H1 (cell line): ENCODE measurements around the gene EFCAB6. TPM values are rescaled to one million over a fixed set of nuclear protein-coding genes. Genes with fewer than 3 reads are reported as not detected.

Experiments
- CTCF ChIA-PET: fragments of 300-600 bp; sonication (Branson Sonifier 250); formaldehyde crosslinking; loops from one replicate; lab custom pipeline; 2021; ENCODE audit not compliant: partially characterized antibody; lab: Charles Lee
- POLR2A ChIA-PET: fragments of 300-600 bp; sonication (Branson Sonifier 250); formaldehyde crosslinking; loops from one replicate; lab custom pipeline; 2021; ENCODE audit warnings: inconsistent platforms; ENCODE audit not compliant: partially characterized antibody; lab: Charles Lee
- DNase-seq, 2 experiments: peaks; one replicate each; pipeline versions ENCODE4 v3.0.0 to v3.0.0-alpha.2; 2010 to 2022; ENCODE audit warnings: low spot score in 2 of 2, low read depth in 1 of 2, mixed read lengths in 1 of 2
- FAIRE-seq: peaks from 2 replicates; lab custom pipeline; 2011; peaks lifted over from hg19 to GRCh38; lab: Jason Lieb, UNC
- H2AFZ ChIP-seq: 2 replicates; pipeline ENCODE4 v1.8.1; 2012; ENCODE audit warnings: low read length, inconsistent platforms
- H2AK5ac ChIP-seq: 2 replicates; pipeline ENCODE4 v1.6.1; 2013; ENCODE audit warnings: low read depth, low read length
- H2BK120ac ChIP-seq: replicated peaks from 2 replicates; pipeline ENCODE3; 2013; ENCODE audit warnings: low read depth, low read length, inconsistent platforms
- H2BK12ac ChIP-seq: 2 replicates; pipeline ENCODE4 v1.6.1; 2013; ENCODE audit warnings: low read depth, low read length
- H2BK15ac ChIP-seq: 2 replicates; pipeline ENCODE4 v1.6.1; 2013; ENCODE audit warnings: low read length
- H2BK20ac ChIP-seq: 2 replicates; pipeline ENCODE4 v1.6.1; 2013; ENCODE audit warnings: low read length
- H2BK5ac ChIP-seq: 2 replicates; pipeline ENCODE4 v1.6.1; 2013; ENCODE audit warnings: low read depth, low read length
- H3K14ac ChIP-seq: 2 replicates; pipeline ENCODE4 v1.6.1; 2013; ENCODE audit warnings: inconsistent platforms; ENCODE audit not compliant: insufficient read length
- H3K18ac ChIP-seq: 2 replicates; pipeline ENCODE4 v1.6.1; 2013; ENCODE audit warnings: low read length; ENCODE audit errors: extremely low read depth
- H3K23ac ChIP-seq: 2 replicates; pipeline ENCODE4 v1.6.1; 2013; ENCODE audit warnings: inconsistent platforms; ENCODE audit not compliant: insufficient read length
- H3K23me2 ChIP-seq: 2 replicates; pipeline ENCODE4 v1.6.1; 2013; ENCODE audit warnings: low read depth, low read length
- H3K27ac ChIP-seq: 2 replicates; pipeline ENCODE4 v1.6.1; 2011; ENCODE audit warnings: low read depth, low read length, inconsistent platforms
- H3K27me3 ChIP-seq, 4 experiments: replicated peaks in 1 of 4; 1 replicate in 1 of 4; 2 replicates in 3 of 4; pipeline versions ENCODE4 v1.6.1 to v1.8.1; 2011 to 2013; ENCODE audit warnings: low read length in 3 of 4, mild to moderate bottlenecking in 3 of 4, inconsistent platforms in 2 of 4, mixed read lengths in 2 of 4, moderate library complexity in 1 of 4; ENCODE audit not compliant: control insufficient read depth in 3 of 4, insufficient read depth in 3 of 4; ENCODE audit errors: extremely low read depth in 1 of 4
- H3K36me3 ChIP-seq, 4 experiments: 2 replicates each; pipeline versions ENCODE4 v1.6.1 to v1.8.1; 2011 to 2013; ENCODE audit warnings: mild to moderate bottlenecking in 4 of 4, low read length in 3 of 4, moderate library complexity in 2 of 4, control low read depth in 1 of 4, inconsistent platforms in 1 of 4; ENCODE audit not compliant: insufficient read depth in 4 of 4, control insufficient read depth in 2 of 4
- H3K4ac ChIP-seq: replicated peaks from 2 replicates; pipeline ENCODE3; 2013; ENCODE audit warnings: low read length, low read depth, mixed read lengths, inconsistent platforms; ENCODE audit not compliant: insufficient read length
- H3K4me1 ChIP-seq, 4 experiments: replicated peaks in 1 of 4; 1 replicate in 1 of 4; 2 replicates in 3 of 4; pipeline versions ENCODE4 v1.6.1 to v1.8.1; 2011 to 2013; ENCODE audit warnings: low read length in 3 of 4, inconsistent platforms in 2 of 4, mixed read lengths in 1 of 4; ENCODE audit not compliant: insufficient read depth in 4 of 4, control insufficient read depth in 3 of 4
- H3K4me2 ChIP-seq, 2 experiments: 2 replicates each; pipeline versions ENCODE4 v1.6.1 to v1.8.1; 2011 to 2013; ENCODE audit warnings: low read depth in 2 of 2, low read length in 2 of 2, control low read depth in 1 of 2, inconsistent platforms in 1 of 2, mild to moderate bottlenecking in 1 of 2; ENCODE audit not compliant: insufficient read depth in 1 of 2
- H3K4me3 ChIP-seq, 4 experiments: fragments of 200-600, 300-600 bp in 1 of 4; sonication (generic), shearing (Covaris generic), sonication (Bioruptor Twin) in 1 of 4; 2 replicates each; pipeline versions ENCODE4 v1.5.1 to v1.8.1; 2011 to 2016; ENCODE audit warnings: low read length in 4 of 4, low read depth in 3 of 4, control low read depth in 2 of 4, inconsistent platforms in 2 of 4, mild to moderate bottlenecking in 2 of 4, mixed read lengths in 1 of 4, moderate library complexity in 1 of 4; ENCODE audit not compliant: insufficient read depth in 2 of 4; ENCODE audit errors: extremely low read depth in 1 of 4
- H3K56ac ChIP-seq: replicated peaks from 2 replicates; pipeline ENCODE3; 2013; ENCODE audit warnings: low read depth, mild to moderate bottlenecking, mixed read lengths, low read length, inconsistent platforms; ENCODE audit not compliant: insufficient read length
- H3K79me1 ChIP-seq: 2 replicates; pipeline ENCODE4 v1.6.1; 2013; ENCODE audit warnings: low read depth, low read length, control low read depth
- H3K79me2 ChIP-seq, 2 experiments: 2 replicates each; pipeline versions ENCODE4 v1.6.1 to v1.8.1; 2012 to 2013; ENCODE audit warnings: low read length in 2 of 2, mild to moderate bottlenecking in 2 of 2, inconsistent platforms in 1 of 2; ENCODE audit not compliant: insufficient read depth in 2 of 2, control insufficient read depth in 1 of 2
- H3K9ac ChIP-seq, 4 experiments: replicated peaks in 1 of 4; 1 replicate in 1 of 4; 2 replicates in 3 of 4; pipeline versions ENCODE4 v1.6.1 to v1.8.1; 2011 to 2013; ENCODE audit warnings: low read depth in 3 of 4, low read length in 3 of 4, control low read depth in 2 of 4, mild to moderate bottlenecking in 2 of 4, moderate library complexity in 2 of 4, inconsistent platforms in 1 of 4; ENCODE audit errors: extremely low read depth in 1 of 4
- H3K9me3 ChIP-seq, 2 experiments: 2 replicates each; pipeline versions ENCODE4 v1.6.1 to v1.8.1; 2012 to 2013; ENCODE audit warnings: mild to moderate bottlenecking in 2 of 2, moderate library complexity in 2 of 2, control low read depth in 1 of 2, inconsistent platforms in 1 of 2, low read depth in 1 of 2, low read length in 1 of 2, mixed read lengths in 1 of 2; ENCODE audit not compliant: insufficient read depth in 2 of 2
- H4K20me1 ChIP-seq, 2 experiments: replicated peaks in 1 of 2; 2 replicates each; pipeline versions ENCODE3 to v1.8.1; 2011 to 2013; ENCODE audit warnings: inconsistent platforms in 2 of 2, low read length in 2 of 2, mild to moderate bottlenecking in 1 of 2; ENCODE audit not compliant: insufficient read depth in 2 of 2, control insufficient read depth in 1 of 2
- H4K5ac ChIP-seq: 2 replicates; pipeline ENCODE4 v1.6.1; 2013; ENCODE audit warnings: low read length, low read depth, mixed read lengths, inconsistent platforms; ENCODE audit not compliant: insufficient read length
- H4K8ac ChIP-seq: 2 replicates; pipeline ENCODE4 v1.8.0; 2013; ENCODE audit warnings: mild to moderate bottlenecking, moderate library complexity, low read length, inconsistent platforms; ENCODE audit not compliant: insufficient read depth; ENCODE audit errors: extremely low read depth
- H4K91ac ChIP-seq: replicated peaks from 2 replicates; pipeline ENCODE3; 2013; ENCODE audit warnings: low read length, mixed read lengths, inconsistent platforms; ENCODE audit not compliant: insufficient read length
- EGR1 ChIP-seq: IDR thresholded peaks from 2 replicates; pipeline ENCODE4 v1.6.1; 2011; ENCODE audit warnings: low read depth, low read length, borderline replicate concordance
- WGBS, 2 experiments: shearing (Covaris generic) in 1 of 2; methylation state at CpG; one replicate each; pipeline versions ENCODE4 v1.1.6 to v1.1.7; 2013 to 2015; ENCODE audit warnings: low lambda C conversion rate in 2 of 2, mixed read lengths in 2 of 2, inconsistent platforms in 1 of 2, low coverage in 1 of 2, missing lambda C conversion rate in 1 of 2; ENCODE audit not compliant: insufficient replicate concordance in 2 of 2, insufficient coverage in 1 of 2, insufficient read length in 1 of 2; ENCODE audit errors: extremely low coverage in 1 of 2, missing lambda C conversion rate in 1 of 2; 5-methylcytosine and 5-hydroxymethylcytosine counted together
- polyA plus RNA-seq, 7 experiments: library from polyadenylated mRNA; depleted of rRNA in 3 of 7; stranded (reverse) in 5 of 7; unstranded in 2 of 7; fragments of >200 nt in 5 of 7; fragments of 200-250 nt in 2 of 7; gene quantifications; 1 replicate in 5 of 7; 2 replicates in 1 of 7; 4 replicates in 1 of 7; pipeline versions ENCODE4 v1.2.1 to v1.2.3, GENCODE V29; 2011 to 2013; ENCODE audit warnings: missing spikeins in 2 of 7, mixed read lengths in 2 of 7
- total RNA-seq: library from RNA; stranded (reverse); fragmentation: NEBNext Ultra II Directional; extraction: Animal tissue kit (Norgen Biotek cat#: 25700); gene quantifications from 2 replicates; pipeline ENCODE4 v1.2.1, GENCODE V29; 2021

The EFCAB6 gene
- total and polyA plus RNA-seq, 2 of the 8 experiments (the other 6 are each of a cell fraction or from before 2014, with no cell fraction given), result 0.32 to 1.7 TPM

DNA sequence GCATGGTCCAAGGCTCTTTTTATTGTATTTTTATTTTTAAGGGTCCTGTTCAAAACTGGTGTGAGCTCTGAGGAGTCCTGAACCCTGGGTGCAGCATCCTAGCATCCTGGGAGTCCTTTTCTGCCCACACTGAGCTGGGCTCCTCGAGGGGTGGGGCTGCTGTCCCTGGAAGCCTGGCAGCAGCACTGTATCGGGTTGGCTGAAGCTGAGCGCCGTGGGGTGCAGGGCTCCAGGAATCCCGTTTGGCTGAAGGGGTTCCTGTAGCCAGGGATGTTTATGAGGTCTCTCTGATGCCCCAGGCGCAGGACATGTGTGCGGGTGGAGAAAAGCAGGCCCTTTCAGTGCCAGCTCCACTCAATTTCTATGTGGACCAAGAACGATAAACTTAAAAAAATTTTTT is 304.9 kb downstream of the EFCAB6 start:
- FAIRE-seq, result no peak
- H3K4me2 ChIP-seq, result no peak overlapping the region
- CTCF ChIA-PET, result interaction anchor here (0.6 to 2.7 kb wide), 2 partner anchors 9 to 44 kb away, joined by 3 to 13 read pairs; no protein-coding TSS in a partner anchor
- no peak overlapping the region for H4K91ac ChIP-seq
- no peak overlapping the region for H2BK20ac ChIP-seq
- H2BK5ac ChIP-seq, result no peak overlapping the region
- H4K20me1 ChIP-seq, result peaks cover 0 to 10% of the 10 kb centered on the region in 2 experiments
- no peak overlapping the region for H3K23ac ChIP-seq
- WGBS, 2 experiments, result 95% methylated on average over 8 of the region's 8 CpGs; no CpG with 5 or more reads in 1 of the 2 experiments
- H3K18ac ChIP-seq, result no peak overlapping the region
- no peak overlapping the region for H2BK15ac ChIP-seq
- H3K27me3 ChIP-seq, result no peaks in the 10 kb centered on the region
- TF ChIP-seq EGR1, result no peak
- no peak overlapping the region for H3K9ac ChIP-seq
- H4K5ac ChIP-seq, result no peak overlapping the region
- H3K9me3 ChIP-seq, result no peaks in the 10 kb centered on the region; a peak in 1 of 4 replicates
- no peak overlapping the region for H3K4me3 ChIP-seq
- no peak overlapping the region for H3K14ac ChIP-seq
- no peak overlapping the region for H3K27ac ChIP-seq
- no peak overlapping the region for H2AFZ ChIP-seq
- no peak for DNase-seq
- H4K8ac ChIP-seq, result no peak overlapping the region
- no peak overlapping the region for H2BK12ac ChIP-seq
- POLR2A ChIA-PET, result no interaction called here
- H3K79me1 ChIP-seq, result no peaks in the 10 kb centered on the region
- H2BK120ac ChIP-seq, result no peak overlapping the region
- no peaks in the 10 kb centered on the region for H3K79me2 ChIP-seq
- no peak overlapping the region for H3K4ac ChIP-seq
- H2AK5ac ChIP-seq, result no peak overlapping the region
- H3K4me1 ChIP-seq, result no peaks in the 10 kb centered on the region; a peak in 2 of 7 replicates
- no peak overlapping the region for H3K56ac ChIP-seq
- peaks cover 28% of the 10 kb centered on the region; the same call in 1 of the 2 replicates for H3K23me2 ChIP-seq
- H3K36me3 ChIP-seq, result no peaks in the 10 kb centered on the region
